GM19455 (cell line): ENCODE results near the gene AQP12B.
"Not testable (repeated sequence)": the region's sequence is repeated elsewhere in the genome, so short reads cannot be mapped to it uniquely, and the experiment has no call there.

Source experiments
- ATAC-seq: cut with Tn5 transposase; IDR thresholded peaks from one replicate; pipeline ENCODE4 v1.9.1; 2021; ENCODE audit not compliant: unreplicated experiment

The AQP12B gene

DNA sequence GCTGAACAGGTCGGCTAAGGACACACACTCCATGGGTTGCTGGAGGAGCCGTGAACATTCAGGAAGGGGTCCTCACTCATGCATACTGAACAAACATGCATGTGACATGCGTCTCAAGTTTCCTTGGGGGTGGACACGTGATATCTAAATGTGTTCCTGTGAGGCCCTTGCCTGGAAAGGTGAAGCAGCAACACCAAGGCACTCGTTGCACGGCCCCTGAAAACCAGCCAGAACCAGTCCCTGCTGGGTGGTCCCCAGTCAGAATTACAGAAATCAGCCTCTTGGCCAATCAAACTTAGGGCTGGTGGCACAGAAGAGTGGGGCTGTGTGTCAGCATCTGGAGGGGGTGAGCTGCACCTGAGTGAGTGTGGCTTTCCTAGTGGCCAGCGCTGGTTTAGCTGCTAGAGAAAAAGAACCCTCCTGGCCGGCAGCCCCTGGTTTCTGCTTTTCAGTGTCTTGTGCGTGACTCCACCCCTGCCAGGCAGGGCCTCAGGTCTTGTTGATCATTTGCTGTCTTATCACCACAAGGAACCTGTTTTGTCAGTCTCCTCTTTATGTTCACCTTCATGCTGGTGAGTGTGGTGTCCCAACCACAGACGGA is 3.2 kb upstream of the AQP12B start:
- no peak for ATAC-seq

- not testable (repeated sequence) for ATAC-seq
These were observed 1.5 kb upstream of the AQP12B start for GRCh38 chr2:240683980-240684728.

DNA sequence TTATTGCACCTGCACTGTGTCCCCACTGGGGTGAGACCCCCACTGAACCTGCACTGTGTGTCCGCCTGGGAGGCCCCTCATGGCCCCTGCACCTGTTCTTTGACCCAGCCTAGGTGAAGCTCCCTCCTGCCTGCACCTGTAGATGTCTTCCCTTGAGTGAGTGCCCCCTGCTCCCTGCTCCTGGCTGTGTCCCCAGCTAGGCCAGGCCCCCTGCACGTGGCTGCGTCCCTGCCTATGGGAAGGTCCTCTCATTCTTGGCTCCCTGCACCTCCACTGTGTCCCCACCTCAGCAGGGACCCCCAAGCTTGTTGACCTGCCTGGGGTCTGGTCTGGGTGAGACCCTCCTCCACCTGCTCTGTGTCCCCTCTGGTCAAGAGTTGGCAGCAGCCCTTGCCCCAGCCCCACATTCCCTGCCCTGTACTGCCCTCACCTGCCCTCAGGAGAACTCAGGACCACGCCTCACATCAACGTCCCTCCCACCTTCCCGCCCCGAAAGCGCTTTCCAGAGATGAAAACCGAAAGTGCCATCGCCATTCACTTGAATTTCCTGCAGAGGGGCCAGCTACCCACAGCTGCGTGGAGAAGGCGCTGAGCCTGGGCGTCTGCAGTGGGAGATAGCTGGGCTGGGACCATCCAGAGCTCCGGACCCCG is 769 bp upstream of the AQP12B start:
- not testable (repeated sequence) for ATAC-seq

DNA sequence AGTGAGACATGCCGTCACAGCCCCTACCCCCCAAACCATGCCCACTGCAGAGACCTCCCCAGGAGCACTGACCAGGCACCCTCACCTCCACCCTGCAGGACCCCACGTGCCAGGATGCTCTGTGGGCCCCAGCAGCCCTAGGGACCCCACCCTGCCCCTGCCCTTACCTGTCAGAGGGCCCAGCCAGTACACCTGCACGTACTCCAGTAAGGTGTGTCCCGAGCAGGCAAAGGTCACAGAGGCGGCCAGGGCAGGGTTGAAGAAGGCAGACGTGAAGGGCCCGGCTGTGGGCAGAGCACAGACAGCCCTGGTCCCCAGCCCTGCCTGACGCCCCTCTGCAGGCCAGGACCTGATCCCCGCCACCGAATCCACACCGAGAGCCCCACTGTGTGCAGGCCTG is 2.5 kb downstream of the AQP12B start:
- not testable (repeated sequence) for ATAC-seq

DNA sequence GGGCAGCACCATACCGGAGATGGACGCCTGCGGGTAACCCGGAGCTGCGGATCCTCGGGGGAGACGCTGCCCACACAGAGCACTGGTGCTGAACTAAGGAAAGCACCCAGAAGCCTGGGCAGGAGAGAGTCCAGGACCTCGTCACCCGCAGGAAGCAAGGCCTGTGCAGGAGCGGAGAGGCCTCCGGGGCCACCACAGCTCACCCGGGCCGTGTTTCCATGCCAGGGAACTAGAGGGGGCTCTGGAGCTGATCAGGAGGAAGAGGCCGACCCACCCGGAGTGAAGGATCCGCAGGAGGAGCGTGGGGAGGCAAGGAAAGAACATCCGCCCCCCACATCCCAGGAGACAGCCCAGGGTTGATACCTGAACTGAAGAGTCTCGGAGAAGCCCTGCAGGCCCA is 3.8 kb downstream of the AQP12B start:
- ATAC-seq, result not testable (repeated sequence)

DNA sequence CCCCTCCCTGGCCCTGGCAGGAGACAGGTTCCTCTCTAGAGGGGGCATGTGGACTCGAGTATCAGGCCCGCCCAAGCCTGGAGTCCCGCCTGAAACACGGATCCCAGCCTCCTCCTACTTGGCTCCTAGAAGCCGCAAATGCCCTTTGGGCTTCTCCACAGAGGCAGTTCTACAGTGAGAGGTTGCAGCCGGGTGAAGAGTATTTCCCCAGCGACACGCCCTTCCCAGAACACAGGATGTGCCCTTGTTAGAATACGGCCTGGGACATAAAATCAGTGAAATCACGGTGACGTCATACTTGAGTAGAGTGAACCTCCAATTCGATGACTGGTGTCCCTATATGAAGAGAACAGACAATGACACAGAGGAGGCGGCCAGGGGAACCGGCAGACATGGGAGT is 4.6 kb downstream of the AQP12B start:
- not testable (repeated sequence) for ATAC-seq

DNA sequence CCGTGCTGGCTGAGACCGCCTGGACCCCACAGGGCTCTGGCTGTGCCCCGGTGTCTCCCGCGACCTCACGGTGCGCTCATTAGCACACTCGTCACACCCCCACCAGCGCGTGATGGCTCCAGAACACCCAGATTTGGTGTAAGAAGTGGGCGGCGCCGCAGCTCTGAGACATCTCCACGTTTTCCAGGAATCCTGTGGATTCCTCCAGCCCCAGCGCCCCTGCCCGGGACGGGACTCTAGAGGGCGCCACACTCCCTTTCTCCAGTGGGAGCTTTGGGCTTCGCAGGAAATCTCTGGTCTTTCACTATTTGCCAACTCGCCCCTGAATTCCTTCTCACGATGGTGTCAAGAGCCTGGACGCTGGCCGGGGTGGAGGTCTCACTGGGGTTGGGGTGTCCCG is 7.3 kb downstream of the AQP12B start:
- not testable (repeated sequence) for ATAC-seq

- ATAC-seq, result not testable (repeated sequence)
These were observed 8.1 kb downstream of the AQP12B start for GRCh38 chr2:240674461-240675184.

DNA sequence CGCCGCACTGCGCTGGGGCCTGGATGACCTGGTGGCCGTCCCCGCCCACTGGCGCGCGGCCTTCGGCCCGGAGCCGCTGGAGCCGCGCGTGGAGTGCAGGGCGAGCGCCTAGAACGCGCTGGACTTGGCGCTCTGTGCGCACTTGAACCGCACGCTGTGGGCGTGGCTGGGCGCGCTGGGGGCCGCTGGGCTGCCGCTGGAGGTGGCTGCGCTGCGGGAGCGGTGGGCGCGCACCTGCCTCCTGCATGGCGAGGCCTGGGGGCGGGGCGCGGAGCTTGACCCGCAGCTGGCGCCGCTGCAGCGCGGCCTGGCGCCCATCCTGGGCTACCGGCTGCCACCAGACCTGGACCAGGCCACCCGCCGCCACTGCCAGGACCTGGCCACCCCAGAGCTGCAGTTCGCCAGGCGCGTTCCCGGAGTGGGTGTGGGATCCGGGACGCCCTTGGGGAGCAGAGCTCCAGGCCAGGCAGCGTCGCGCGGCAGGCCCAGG is 9.9 kb downstream of the AQP12B start:
- ATAC-seq, result no peak

GRCh38 chr2:240672076-240672700 is 10.5 kb downstream of the AQP12B start:
- ATAC-seq, result no peak

GRCh38 chr2:240670950-240671349 is 11.7 kb downstream of the AQP12B start:
- ATAC-seq, result no peak

DNA sequence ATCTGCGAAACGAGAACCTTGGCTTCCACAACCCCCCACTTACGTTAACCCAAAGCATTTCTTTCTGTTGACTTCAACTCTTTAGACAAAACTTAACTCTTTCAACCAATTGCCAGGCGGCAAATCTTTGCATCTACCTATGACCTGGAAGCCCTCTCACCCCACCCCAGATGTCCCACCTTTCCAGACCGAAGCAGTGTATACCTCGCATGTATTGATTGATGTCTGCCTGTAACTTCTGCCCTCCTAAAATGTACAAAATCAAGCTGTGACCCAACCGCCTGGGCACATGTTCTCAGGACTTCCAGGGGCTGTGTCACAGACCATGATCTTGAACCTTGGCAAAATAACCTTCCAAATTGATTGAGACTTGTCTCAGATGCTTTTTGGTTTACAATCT is 12.3 kb downstream of the AQP12B start:
- ATAC-seq, result no peak

GRCh38 chr2:240664622-240665021 is 18.1 kb downstream of the AQP12B start:
- no peak for ATAC-seq

DNA sequence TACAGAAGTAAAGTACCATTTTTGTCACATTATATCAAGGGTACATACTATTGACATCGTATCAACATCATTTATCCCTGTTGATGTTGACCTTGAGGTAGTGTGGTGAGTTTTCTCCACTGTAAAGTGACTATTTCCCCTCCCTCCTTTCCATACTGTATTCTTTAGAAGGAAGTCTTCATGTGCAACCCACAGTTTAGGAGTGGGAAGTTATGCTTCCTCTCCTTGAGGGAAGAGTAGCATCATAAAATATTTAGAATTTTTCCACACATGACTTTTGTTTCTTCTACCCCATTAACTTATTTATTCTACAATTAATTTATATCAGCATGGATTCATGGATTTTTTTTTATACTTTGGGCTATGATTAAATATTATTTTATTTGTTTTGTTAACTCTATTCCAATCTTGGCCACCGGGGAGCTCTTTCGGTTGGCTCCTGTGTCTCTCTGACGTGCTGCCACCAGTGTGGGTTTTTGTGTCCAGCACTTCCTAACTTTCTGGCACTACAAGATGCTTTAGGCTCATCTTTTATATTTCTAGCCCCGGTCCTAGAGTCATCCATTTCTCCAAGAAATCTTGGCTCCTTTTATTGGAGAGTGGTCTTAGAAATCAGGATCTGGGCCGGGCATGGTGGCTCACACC is 19.0 kb downstream of the AQP12B start:
- no peak for ATAC-seq

DNA sequence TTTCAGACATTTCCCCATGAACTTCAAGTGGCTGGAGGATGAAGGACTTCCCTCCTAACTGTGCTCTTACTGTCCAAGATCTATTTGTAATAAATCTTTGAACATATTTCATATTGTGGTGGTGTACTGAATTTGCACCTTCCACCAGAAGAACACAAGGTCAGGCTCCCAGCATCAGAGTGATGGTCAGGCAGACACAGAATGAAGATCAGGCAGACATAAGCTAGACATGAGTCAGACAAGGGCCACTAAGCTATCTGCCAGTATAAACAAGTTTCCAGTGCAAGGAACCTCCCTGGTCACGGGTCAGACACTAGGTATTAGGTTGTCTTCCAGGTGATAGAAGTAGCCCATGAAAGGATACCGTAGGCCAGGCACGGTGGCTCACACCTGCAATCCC is 20.0 kb downstream of the AQP12B start:
- ATAC-seq, result no peak

DNA sequence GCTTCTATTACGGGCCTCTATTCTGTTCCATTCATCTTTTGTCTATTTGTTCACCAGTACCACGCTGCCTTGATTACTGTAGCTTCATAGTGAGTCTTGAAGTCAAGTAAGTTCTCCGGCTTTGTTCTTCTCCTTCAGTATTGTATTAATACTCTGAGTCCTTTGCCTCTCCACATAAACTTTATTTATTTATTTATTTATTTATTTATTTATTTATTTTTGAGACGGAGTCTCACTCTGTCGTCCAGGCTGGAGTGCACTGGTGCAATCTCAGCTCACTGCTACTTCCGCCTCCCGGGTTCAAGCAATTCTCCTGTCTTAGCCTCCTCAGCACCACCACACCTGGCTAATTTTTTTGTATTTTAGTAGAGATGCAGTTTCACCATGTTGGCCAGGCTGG is 22.8 kb downstream of the AQP12B start:
- ATAC-seq, result not testable (repeated sequence)

DNA sequence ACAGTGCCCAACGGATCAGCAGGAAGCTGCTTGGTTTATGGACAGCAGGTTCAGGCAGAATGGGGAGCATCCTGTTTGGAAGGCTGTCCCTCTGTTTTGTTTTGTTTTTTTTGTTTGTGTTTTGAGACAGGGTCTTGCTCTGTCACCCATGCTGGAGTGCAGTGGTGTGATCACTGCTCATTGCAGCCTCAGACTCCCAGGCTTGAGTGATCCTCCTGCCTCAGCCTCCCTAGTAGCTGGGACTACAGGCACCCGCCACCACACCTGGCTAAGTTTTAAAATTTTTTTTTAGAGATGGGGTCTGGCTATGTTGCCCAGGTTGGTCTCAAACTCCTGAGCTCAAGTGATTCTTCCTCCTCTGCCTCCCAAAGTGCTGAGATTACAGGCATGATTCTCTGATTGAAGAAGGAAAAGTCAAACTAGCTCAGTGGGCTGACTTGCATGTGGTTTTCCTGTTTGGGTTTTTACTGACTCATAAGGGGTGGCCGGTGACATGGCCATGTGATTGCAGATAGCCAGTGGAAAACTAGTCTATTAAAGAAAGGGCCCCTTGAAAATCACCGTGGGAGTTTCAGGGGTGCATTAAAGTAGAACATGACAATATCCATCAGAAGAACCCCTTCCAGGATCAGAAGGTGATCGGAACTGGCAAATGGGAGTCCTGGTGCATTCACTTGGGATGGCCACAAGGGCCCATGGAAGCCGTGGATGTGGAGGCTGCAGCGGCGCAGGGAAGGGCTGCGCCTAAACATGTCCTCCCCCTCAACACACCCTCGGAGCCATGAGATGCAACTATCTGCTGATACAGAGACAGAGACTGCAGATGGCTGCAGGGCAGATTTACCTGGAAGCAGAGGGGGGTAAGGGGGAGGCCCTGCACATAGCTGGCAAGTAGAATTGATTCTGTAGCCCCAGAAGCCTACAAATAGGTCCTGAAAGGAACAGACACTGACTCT is 26.5 kb downstream of the AQP12B start:
- ATAC-seq, result no peak

DNA sequence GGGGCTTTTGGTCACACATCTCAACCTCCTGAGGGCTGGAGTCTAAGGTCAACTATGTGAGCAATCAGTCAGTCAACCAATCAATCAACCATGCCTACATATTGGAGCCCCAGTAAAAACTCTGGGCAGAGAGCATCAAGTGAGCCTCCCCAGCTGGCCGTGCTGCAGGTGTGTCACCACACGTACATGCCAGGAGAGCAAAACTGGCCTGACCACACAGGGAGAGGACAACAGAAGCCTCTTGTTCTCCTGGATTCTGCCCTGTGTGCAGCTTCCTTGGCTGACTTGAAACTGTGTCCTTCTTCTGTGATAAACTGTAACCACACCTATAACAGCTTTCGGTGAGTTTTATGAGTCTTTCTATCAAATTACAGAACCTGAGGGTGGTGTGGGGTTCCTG is 31.5 kb downstream of the AQP12B start:
- ATAC-seq, result no peak

DNA sequence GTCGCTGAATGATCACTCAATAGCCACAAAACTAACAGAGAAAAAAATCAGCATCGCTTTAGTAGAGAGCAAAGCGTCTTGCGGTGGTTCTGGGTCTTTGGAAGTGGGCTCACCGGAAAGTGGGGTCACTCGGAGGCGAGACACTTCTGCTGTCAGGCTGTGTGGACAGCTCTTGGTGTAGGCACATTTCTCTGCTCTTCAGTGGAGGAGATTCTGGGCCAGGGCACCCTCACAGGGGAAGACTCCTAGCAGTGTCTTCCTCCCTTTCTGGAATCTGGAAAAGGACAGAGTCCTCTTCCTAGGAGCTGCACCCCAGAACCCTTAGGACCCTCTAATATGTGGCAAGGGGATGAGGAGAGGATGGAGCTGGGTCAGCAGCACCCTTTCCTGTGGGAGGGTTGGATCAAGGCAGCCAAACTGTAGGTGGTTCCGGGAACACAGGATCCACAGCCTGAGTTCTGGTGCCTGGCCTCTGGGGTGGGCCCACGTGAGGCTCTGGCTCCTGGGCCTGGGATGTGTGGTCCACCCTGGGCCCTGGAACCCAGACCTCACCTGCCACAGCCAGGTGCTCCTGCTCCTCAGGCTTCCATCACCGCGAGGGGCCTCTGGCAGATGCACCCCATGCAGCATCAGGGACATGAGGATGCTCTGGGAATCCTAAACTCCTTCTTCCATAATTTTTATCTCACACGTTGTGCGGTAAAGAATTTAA is 32.3 kb downstream of the AQP12B start:
- ATAC-seq, result no peak
